IPS-18c (cell line): ENCODE measurements around the gene CFAP58.
"Not testable (repeated sequence)": the region's sequence is repeated elsewhere in the genome, so short reads cannot be mapped to it uniquely, and the experiment has no call there.

Experiments used
- H3K4me3 ChIP-seq: 2 replicates; pipeline ENCODE4 v1.7.0; 2013; ENCODE audit warnings: low read depth, mild to moderate bottlenecking, low read length, moderate library complexity; ENCODE audit not compliant: insufficient read depth
- H3K9me3 ChIP-seq: one replicate; pipeline ENCODE4 v1.6.1; 2013; ENCODE audit warnings: mild to moderate bottlenecking, low read length, moderate library complexity; ENCODE audit not compliant: control insufficient read depth, insufficient read depth

The CFAP58 gene

DNA sequence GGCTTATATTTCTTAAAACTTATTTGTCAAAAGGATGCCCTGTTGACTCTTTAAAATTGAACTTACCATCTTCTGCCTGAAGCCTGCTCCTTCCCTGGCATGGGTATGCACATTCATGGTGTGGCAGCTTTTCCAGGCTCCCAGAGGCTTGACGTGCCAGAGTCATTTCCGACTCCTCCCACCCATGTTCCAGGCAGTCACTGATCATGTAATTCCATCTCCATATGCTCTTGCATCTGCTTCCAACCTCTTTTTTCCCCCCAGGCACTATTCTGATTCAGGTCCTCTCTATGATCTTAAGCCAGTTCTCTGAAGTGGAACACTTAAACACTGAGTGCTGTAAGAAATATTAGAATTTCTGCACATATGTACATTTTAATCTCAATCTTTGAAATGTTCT is 82.2 kb downstream of the CFAP58 start:
- Histone ChIP-seq H3K9me3 (no peaks in the 10 kb centered on the region), H3K4me3 (no peak overlapping the region)

DNA sequence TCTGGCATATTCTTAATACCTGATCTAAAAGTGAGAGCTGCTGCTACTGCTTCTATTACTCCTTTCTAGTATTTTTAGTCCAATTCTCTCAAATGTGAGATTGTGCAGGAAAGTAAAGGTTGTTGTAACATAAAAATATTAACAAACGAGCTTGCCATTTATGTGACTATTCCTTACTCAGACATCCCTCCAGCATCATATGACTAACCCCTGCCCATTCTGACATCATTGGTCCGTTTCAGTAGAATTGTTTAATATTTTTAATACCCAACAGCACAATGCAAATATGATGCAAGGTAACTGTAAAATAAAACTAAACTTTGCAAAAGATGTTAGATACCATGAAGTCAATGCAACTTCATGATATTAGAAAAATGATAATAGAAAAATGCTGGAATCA is 83.6 kb downstream of the CFAP58 start:
- Histone ChIP-seq H3K4me3 (no peak overlapping the region), H3K9me3 (no peaks in the 10 kb centered on the region)

DNA sequence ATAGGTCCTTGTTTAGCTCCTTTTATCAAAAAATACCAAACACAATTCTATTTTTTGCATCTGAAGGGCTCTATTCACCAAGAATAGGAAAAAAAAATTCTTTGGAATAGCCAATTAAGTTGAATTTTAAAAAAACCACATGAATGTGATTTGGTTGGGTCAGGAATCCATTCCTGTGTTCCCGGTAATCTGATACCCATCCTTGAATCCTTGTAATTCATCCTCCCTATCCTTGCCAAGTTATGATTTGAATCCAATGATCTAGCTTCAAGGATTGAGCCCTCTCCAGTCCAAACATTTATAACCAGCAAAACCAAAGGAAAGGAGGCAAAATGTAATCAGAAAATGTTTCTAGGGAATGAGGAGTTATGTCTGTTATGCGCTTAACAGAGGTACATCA is 86.6 kb downstream of the CFAP58 start:
- Histone ChIP-seq H3K9me3 (no peaks in the 10 kb centered on the region), H3K4me3 (no peak overlapping the region)

DNA sequence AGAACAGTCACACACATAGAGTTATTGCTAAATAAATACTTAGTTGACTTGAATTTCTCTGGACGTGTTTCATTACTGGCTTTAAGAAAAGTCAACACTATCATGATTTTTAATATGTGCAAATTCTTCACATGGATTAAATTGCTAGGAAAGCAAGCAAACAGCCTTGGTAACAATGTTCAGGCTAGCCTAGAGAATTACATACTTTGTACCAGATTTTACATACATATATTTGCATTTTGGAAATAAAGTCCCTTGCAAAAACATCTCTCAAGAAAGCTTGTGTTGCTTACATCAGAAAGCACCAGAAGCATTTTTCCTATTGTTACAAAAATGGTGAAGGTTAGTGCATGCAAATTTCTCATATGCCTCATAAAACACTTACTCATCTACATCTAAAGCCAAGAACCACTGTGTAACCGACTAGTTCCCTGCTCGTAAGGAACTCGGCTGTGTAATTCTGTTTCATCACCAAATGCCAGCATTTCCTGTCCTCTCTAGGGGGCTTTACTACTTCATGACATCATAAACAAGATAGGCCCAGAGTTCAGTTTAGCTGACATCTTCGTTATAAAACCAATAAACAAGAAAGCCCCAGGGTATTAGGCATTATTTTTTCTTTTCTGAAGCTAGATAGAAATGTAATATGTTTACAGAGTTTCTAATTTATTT is 87.8 kb downstream of the CFAP58 start:
- no peak overlapping the region for H3K4me3 ChIP-seq
- no peaks in the 10 kb centered on the region for H3K9me3 ChIP-seq

DNA sequence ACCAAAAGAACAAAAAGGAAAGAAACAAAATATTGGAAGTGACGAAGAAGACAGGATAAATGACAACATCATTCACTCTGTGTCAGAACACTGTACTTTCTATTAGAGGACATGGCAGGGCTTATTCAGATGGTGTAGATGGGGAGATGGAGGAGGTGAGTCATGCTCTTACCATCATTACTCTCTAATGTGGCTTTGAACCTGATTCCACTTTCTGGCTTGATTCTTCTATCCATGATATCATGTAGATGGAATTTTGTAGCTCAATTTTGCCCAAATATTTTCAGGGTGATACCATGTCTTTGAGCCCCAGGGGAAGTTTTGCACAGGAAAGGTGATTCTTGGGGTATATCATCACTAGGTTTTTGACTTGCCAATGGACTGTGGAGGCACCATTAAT is 91.7 kb downstream of the CFAP58 start:
- Histone ChIP-seq H3K9me3 (no peaks in the 10 kb centered on the region), H3K4me3 (no peak overlapping the region)

DNA sequence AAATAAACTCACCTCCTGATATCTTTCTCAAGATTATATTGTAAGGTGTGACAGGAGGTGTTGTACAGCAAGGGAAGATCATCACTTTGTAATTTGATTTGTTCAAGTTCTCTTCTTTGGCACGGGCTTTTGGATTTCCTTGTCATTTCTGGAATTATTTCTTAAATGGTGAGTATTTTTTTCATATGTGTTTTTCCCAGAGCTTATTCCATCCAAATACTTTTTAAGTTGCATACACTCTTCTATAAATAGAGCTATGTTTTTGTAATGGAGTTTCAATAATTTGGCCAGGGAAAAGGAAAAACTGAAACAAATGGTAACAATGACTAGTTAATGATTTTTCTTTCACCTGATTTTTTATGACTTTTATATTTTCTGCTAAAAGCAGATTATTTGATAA is 92.5 kb downstream of the CFAP58 start:
- H3K4me3 ChIP-seq = no peak overlapping the region
- no peaks in the 10 kb centered on the region for H3K9me3 ChIP-seq

DNA sequence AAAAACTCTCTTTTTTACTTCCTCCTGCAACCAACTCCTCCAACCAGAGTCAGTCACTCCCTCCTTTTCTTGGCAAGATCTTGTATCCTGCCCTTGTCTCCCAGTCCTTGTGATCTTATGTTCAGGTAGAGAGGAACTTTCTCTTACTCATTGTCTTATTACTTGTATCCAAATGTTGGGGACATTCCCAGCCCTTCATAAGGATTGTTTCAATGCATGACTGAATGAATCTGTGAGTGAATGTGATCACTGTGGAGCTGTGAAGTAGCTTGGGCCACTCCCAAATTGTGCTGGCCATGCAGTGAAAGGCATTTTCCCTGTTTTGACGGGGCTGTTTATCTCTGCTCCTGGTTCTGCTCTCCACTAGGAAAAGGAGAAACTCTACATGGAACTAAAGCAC is 93.7 kb downstream of the CFAP58 start:
- no peaks in the 10 kb centered on the region for H3K9me3 ChIP-seq
- H3K4me3 ChIP-seq = no peak overlapping the region

DNA sequence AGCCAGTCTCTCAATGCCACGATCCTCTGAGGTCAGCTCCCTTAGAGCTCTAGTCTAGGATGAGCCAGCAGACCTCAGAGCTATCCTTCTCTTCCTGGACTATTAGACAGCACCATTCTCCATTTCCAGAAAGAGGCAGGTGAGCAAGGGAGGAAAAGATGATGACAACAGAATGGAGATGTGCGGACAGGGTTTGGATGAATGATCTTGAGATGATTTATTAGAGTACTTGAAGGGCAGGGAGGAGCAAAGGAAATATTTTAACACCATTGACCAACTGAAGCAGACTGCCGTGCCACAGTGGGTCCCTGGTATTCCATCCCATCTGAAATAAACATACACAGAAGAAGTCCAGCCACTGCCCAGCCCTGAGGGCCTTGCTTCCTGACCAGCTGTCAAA is 94.3 kb downstream of the CFAP58 start:
- Histone ChIP-seq H3K9me3 (no peaks in the 10 kb centered on the region), H3K4me3 (no peak overlapping the region)

DNA sequence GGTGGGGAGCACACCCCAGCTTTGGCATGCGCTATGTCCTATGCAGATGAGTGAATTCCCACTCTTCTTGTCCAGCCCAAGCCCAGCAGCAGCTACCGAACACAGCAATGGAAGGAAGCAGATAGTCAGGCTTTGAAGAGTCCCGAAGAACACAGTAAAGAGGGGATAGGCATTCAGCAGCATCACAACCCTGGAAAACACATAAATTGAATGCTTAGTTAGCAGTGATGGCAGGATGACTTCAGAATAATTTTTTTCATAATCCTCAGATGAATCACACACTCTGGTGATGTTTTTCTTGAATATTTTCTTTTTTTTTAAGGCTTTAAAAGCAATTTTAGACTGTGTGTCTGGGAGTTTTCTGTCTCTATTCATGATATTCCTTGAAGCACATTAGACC is 95.8 kb downstream of the CFAP58 start:
- no peaks in the 10 kb centered on the region for H3K9me3 ChIP-seq
- no peak overlapping the region for H3K4me3 ChIP-seq

DNA sequence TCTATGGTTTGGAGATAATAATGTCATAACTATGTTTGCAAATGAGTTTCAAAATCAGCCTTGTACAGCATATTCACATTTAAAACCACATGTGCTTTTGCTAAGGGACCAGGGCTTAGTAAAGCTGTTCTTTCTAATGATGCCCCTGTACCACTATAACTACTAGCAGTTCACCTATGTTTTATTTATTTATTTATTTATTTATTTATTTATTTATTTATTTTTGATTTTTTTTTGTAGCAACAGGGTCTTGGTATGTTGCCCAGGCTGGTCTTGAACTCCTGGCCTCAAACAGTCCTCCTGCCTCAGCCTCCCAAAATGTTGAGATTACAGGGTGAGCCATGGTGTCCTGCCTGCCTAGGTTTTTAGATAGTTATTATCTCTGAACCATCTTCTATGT is 96.9 kb downstream of the CFAP58 start:
- H3K4me3 ChIP-seq = no peak overlapping the region
- no peaks in the 10 kb centered on the region for H3K9me3 ChIP-seq

DNA sequence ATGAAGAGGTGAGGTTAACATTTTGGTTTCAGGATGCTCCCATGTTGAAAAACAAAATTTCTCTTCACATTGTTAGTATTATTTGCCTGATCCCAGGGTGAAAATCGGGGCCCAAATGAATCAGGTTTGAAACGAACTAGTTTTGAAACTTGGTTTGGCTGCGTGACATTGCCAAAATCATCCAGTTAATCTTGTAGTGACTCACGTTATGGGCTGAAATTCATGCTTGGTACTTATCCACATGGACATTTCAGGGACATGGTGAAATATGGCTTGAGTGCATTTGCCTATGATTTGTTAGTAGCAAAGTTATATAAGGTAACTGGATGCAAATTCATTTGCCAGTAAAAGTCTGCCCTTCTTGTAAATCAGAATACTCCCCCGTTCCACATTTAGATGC is 97.3 kb downstream of the CFAP58 start:
- Histone ChIP-seq H3K4me3 (no peak overlapping the region), H3K9me3 (no peaks in the 10 kb centered on the region)

DNA sequence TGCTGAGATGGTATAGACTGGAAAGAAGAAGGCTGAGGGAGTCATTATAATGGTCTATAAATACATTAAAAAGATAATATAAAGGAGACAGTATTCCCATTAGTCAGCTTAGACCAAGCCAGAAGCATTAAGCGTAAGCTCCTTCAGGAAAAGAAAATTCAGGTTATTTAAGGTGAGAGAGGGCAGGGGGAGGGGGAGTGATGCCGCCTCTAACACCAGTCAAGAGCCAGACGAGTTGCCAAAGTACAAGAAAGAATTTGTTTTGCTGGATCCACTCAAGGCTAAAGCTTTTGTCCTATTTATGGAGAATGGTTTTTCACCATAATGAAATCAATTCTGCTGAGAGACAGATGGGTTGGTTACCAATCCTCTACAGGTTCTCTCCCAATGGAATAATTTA is 99.3 kb downstream of the CFAP58 start:
- Histone ChIP-seq H3K9me3 (no peaks in the 10 kb centered on the region), H3K4me3 (no peak overlapping the region)

DNA sequence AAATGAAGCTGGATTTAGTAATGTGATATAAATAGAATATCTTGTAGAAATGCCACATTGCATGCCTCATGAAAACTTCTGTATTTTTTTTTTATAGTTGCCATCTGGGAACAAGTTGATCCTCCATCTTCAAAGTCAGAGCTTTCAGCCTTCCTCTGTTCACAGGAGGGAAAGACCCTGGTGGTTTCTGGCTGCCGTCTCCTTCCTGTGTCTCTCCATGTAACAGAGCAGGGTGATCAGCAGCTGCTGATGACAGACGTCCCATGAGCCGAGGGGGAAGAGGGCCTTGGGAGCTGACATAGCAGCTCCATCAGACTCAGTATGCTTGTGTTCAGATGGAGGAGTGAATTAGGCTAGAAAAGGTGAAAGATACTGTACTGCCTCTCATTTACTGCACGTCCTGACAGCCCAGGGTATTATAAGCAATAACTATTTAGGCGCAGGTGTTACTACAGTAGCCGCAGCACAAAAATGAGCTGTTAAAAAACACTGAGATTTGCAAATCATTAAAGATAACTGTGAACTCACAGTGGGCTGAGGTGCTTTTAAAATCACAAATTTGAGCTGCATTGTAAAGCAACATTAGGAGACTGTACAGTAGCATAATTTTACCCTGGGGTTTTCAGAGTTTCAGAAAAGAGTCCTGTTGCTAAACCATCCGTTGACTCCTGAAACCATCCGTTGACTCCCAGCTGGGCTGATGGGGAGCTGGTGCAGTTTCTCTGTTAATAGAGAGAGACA is 103.3 kb downstream of the CFAP58 start:
- Histone ChIP-seq H3K9me3 (no peaks in the 10 kb centered on the region), H3K4me3 (no peak overlapping the region)

DNA sequence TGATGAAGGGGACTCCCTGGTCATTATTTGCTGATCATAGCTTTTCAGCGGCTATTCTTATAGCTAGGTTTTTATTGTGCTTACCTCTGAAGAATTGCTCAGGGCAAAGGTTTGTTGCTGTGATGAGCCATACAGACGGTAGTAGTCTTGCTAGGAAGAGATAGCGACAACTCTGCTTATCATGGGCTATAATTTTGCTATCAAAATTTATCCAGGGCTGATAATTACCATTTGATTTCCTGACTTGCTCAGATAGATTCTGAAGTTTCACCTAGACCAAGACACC is 103.9 kb downstream of the CFAP58 start:
- no peak overlapping the region for H3K4me3 ChIP-seq
- no peaks in the 10 kb centered on the region for H3K9me3 ChIP-seq

DNA sequence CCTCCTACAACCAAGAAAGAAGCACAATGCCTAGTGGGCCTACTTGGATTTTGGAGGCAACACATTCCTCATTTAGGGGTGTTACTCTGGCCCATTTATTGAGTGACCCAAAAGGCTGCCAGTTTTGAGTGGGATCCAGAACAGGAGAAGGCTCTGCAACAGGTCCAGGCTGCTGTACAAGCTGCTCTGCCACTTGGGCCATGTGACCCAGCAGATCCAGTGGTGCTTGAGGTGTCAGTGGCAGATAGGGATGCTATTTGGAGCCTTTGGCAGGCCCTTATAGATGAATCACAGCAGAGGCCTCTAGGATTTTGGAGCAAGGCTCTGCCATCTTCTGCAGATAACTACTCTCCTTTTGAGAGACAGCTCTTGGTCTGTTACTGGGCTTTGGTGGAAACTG is 111.9 kb downstream of the CFAP58 start:
- H3K4me3 ChIP-seq, H3K9me3 ChIP-seq: not testable (repeated sequence)

DNA sequence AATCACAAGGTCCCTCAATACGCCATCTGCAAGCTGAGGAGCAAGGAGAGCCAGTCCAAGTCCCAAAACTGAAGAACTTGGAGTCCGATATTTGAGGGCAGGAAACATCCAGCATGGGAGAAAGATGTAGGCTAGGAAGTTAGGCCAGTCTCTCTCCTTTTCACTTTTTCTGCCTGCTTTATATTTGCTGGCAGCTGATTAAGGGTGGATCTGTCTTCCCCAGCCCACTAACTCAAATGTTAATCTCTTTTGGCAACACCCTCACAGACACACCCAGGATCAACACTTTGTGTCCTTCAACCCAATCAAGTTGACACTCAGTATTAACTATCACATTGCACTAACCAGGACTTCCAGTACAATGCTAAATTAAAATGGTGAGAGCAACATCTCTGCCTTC is 115.2 kb downstream of the CFAP58 start:
- H3K4me3 ChIP-seq, H3K9me3 ChIP-seq: not testable (repeated sequence)

DNA sequence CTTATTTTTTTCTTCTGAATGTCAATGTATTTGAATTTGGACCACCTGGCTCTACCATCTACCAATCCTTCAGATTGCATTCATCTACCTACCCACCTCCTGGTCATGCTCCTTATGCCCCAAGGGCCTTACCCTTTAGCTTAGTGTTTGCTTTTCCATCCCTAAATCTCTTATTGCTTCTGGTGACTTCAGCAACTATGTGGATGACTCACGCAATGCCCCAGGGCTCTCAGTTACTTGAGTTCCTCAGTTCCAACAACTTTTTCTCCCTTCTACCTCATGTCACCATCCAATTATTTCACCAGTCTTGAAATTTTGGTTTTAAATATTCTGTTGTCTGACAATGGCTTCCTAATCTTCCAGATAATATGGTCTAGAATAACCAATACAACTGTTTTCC is 118.9 kb downstream of the CFAP58 start:
- H3K9me3 ChIP-seq = peaks cover 2% of the 10 kb centered on the region
- no peak overlapping the region for H3K4me3 ChIP-seq

DNA sequence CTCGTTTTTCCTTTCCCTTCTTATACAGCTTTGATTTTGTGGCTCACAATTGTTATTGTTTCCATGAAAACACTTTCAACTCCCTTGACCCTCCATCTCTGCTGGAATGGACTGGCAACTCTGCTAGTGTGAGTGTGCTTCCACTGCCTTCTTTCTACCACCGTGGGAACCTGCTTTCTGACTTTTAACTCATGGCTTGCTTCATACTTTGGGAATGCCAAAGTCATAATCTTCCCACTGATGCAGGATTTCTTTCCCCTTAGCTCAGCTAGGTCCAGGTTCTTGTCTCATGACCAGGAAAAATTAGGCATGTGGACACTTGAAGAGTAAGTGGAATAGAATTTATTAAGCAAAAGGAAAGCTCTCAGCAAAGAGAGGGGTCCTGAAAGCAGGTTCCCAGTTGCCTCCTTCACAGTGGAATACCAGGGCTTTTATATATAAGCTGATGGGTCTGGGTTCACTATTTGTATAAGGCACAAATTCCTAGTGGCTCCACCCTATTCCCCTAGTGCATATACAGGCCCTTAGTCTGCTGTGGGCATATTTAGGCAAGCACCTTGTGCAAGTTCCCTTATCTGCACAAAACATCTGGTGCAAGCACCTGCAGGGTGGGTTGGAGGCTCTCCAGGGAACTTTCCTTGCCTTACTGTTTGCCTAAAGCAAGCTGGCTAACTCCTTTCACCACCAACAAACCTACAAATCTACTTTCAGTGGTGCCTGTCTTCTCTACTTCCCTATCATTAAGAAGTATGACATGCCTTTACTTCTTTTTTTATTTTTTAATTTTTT is 119.5 kb downstream of the CFAP58 start:
- H3K4me3 ChIP-seq = no peak overlapping the region

More for the DNA sequence above, 119.5 kb downstream of the CFAP58 start:
- peaks cover 2% of the 10 kb centered on the region for H3K9me3 ChIP-seq
